H1 (cell line): ENCODE results near the gene SLC35G6. TPM values are rescaled to one million over a fixed set of nuclear protein-coding genes. Genes with fewer than 3 reads are reported as not detected.
A peak's percentile ranks its signal among the peaks of the same experiment; 100 is the strongest.

Source experiments
- ASH2L ChIP-seq: fragments of 200-600, 300-600 bp; sonication (generic); IDR thresholded peaks from one replicate; pipeline ENCODE4 v1.7.1; 2017; ENCODE audit warnings: low read length
- CBX5 ChIP-seq: fragments of 300-800, 300-1000 bp; sonication (generic); IDR thresholded peaks from 2 replicates; pipeline ENCODE4 v1.7.1; 2016; ENCODE audit warnings: antibody characterized with exemption, low read length, low read depth
- CHD1 ChIP-seq: IDR thresholded peaks from 2 replicates; pipeline ENCODE4 v1.6.1; 2012; ENCODE audit warnings: low read depth, low read length, improper control_type of control experiment
- CHD2 ChIP-seq: IDR thresholded peaks from 2 replicates; pipeline ENCODE4 v1.6.1; 2012; ENCODE audit warnings: low read length, improper control_type of control experiment
- EP300 ChIP-seq, 2 experiments: IDR thresholded peaks; 1 replicate in 1 of 2; 2 replicates in 1 of 2; pipeline ENCODE4 v1.6.1; 2011 to 2012; ENCODE audit warnings: low read depth in 2 of 2, low read length in 2 of 2, mild to moderate bottlenecking in 2 of 2, borderline replicate concordance in 1 of 2, inconsistent platforms in 1 of 2, moderate library complexity in 1 of 2
- HDAC6 ChIP-seq: IDR thresholded peaks from one replicate; pipeline ENCODE4 v1.7.1; 2012; ENCODE audit warnings: low read depth, mild to moderate bottlenecking, inconsistent platforms, low read length, moderate library complexity
- JUN ChIP-seq: IDR thresholded peaks from 2 replicates; pipeline ENCODE4 v1.6.1; 2011; ENCODE audit warnings: low read depth, mild to moderate bottlenecking, improper control_type of control experiment, low read length
- KDM4A ChIP-seq: IDR thresholded peaks from one replicate; pipeline ENCODE4 v1.7.1; 2012; ENCODE audit warnings: low read depth, mild to moderate bottlenecking, moderate library complexity, low read length, inconsistent platforms; ENCODE audit not compliant: severe bottlenecking
- RFX5 ChIP-seq: IDR thresholded peaks from 2 replicates; pipeline ENCODE4 v1.6.1; 2011; ENCODE audit warnings: low read depth, low read length, improper control_type of control experiment, borderline replicate concordance
- RXRA ChIP-seq: IDR thresholded peaks from 2 replicates; pipeline ENCODE4 v1.6.1; 2011; ENCODE audit warnings: low read depth, mild to moderate bottlenecking, low read length, moderate library complexity; ENCODE audit not compliant: insufficient read depth
- SIRT6 ChIP-seq: IDR thresholded peaks from one replicate; pipeline ENCODE4 v1.7.1; 2012; ENCODE audit warnings: low read length, inconsistent platforms
- SP2 ChIP-seq: IDR thresholded peaks from 2 replicates; pipeline ENCODE4 v1.6.1; 2012; ENCODE audit warnings: mild to moderate bottlenecking, low read length, inconsistent platforms
- SP4 ChIP-seq: IDR thresholded peaks from 2 replicates; pipeline ENCODE4 v1.6.1; 2012; ENCODE audit warnings: low read length, inconsistent platforms
- SRF ChIP-seq: IDR thresholded peaks from 2 replicates; pipeline ENCODE4 v1.6.1; 2011; ENCODE audit warnings: mild to moderate bottlenecking, low read depth, low read length, moderate library complexity
- SUZ12 ChIP-seq: fragments of 200-600 bp; sonication (generic); IDR thresholded peaks from 2 replicates; pipeline ENCODE4 v1.6.1; 2012; ENCODE audit warnings: mild to moderate bottlenecking, inconsistent platforms, low read length, moderate library complexity, mixed read lengths
- TAF1 ChIP-seq: IDR thresholded peaks from 2 replicates; pipeline ENCODE4 v1.6.1; 2011; ENCODE audit warnings: mild to moderate bottlenecking, low read depth, low read length
- TBP ChIP-seq: IDR thresholded peaks from 2 replicates; pipeline ENCODE4 v1.6.1; 2011; ENCODE audit warnings: low read depth, low read length, improper control_type of control experiment
- polyA plus RNA-seq, 7 experiments: library from polyadenylated mRNA; depleted of rRNA in 3 of 7; stranded (reverse) in 5 of 7; unstranded in 2 of 7; fragments of >200 nt in 5 of 7; fragments of 200-250 nt in 2 of 7; gene quantifications; 1 replicate in 5 of 7; 2 replicates in 1 of 7; 4 replicates in 1 of 7; pipeline versions ENCODE4 v1.2.1 to v1.2.3, GENCODE V29; 2011 to 2013; ENCODE audit warnings: missing spikeins in 2 of 7, mixed read lengths in 2 of 7
- total RNA-seq: library from RNA; stranded (reverse); fragmentation: NEBNext Ultra II Directional; extraction: Animal tissue kit (Norgen Biotek cat#: 25700); gene quantifications from 2 replicates; pipeline ENCODE4 v1.2.1, GENCODE V29; 2021
- TF ChIP-seq, protein P1 (sequence below): IDR thresholded peaks from 2 replicates; pipeline ENCODE4 v1.6.1; 2011; ENCODE audit warnings: low read length, improper control_type of control experiment
- TF ChIP-seq, protein P2 (sequence below): IDR thresholded peaks from 2 replicates; pipeline ENCODE4 v1.6.1; 2012; ENCODE audit warnings: inconsistent platforms
- TF ChIP-seq, protein P3 (sequence below): IDR thresholded peaks from 2 replicates; pipeline ENCODE4 v1.6.1; 2011; ENCODE audit warnings: low read depth, mild to moderate bottlenecking, low read length; ENCODE audit not compliant: insufficient read depth

Gene SLC35G6
- total and polyA plus RNA-seq, 2 of the 8 experiments (the other 6 are each of a cell fraction or from before 2014, with no cell fraction given), result 0.05 TPM; not detected in 1

- TF ChIP-seq, protein P1, sequence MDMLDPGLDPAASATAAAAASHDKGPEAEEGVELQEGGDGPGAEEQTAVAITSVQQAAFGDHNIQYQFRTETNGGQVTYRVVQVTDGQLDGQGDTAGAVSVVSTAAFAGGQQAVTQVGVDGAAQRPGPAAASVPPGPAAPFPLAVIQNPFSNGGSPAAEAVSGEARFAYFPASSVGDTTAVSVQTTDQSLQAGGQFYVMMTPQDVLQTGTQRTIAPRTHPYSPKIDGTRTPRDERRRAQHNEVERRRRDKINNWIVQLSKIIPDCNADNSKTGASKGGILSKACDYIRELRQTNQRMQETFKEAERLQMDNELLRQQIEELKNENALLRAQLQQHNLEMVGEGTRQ, result peak; percentile 87
- TF ChIP-seq SP2 (no peak), RXRA (no peak), JUN (no peak), TAF1 (peak; percentile 34; the same call in 1 of the 2 replicates), KDM4A (no peak), ASH2L (no peak), EP300 (IDR thresholded peaks at IDR 0.05; ENCODE audit: borderline replicate concordance in 1 of 2, low read depth in 2 of 2, low read length in 2 of 2) (peak in 1 of 2 experiments; percentile 97; a peak in 2 of 3 replicates), CHD1 (peak; percentile 93), SIRT6 (no peak), SRF (no peak), SUZ12 (no peak), TBP (0 out of 2 replicates have a peak, but pooled peaks have one; percentile 12), RFX5 (no peak), CHD2 (peak; percentile 87), SP4 (no peak), HDAC6 (no peak), CBX5 (no peak)
- TF ChIP-seq, protein P2, sequence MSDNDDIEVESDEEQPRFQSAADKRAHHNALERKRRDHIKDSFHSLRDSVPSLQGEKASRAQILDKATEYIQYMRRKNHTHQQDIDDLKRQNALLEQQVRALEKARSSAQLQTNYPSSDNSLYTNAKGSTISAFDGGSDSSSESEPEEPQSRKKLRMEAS, result peak; percentile 69; the same call in 1 of the 2 replicates
- TF ChIP-seq, protein P3, sequence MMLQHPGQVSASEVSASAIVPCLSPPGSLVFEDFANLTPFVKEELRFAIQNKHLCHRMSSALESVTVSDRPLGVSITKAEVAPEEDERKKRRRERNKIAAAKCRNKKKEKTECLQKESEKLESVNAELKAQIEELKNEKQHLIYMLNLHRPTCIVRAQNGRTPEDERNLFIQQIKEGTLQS, result peak; percentile 72; the same call in 1 of the 2 replicates
Observed at GRCh38 chr17:7440113-7440833, 41.0 kb upstream of the SLC35G6 start (continued).
